Fibroblast of lung (primary cell): ENCODE measurements around the gene CORT. TPM values are rescaled to one million over a fixed set of nuclear protein-coding genes. Genes with fewer than 3 reads are reported as not detected.

Source experiments
- DNase-seq, 2 donors: peaks; one replicate each; pipeline versions ENCODE4 v3.0.0 to v3.0.0-alpha.2; 2010; ENCODE audit warnings: low read depth in 2 of 2
- H2AFZ ChIP-seq: 2 replicates; pipeline ENCODE4 v1.5.1; 2012; ENCODE audit warnings: low read length, control low read depth, inconsistent platforms
- H3K27ac ChIP-seq: 2 replicates; pipeline ENCODE4 v1.5.1; 2011; ENCODE audit warnings: low read length, control low read depth; ENCODE audit not compliant: insufficient read depth
- H3K27me3 ChIP-seq: 2 replicates; pipeline ENCODE4 v1.5.1; 2011; ENCODE audit warnings: mild to moderate bottlenecking, low read length; ENCODE audit not compliant: control insufficient read depth, insufficient read depth
- H3K36me3 ChIP-seq: 2 replicates; pipeline ENCODE4 v1.5.1; 2011; ENCODE audit warnings: low read length; ENCODE audit not compliant: control insufficient read depth, insufficient read depth
- H3K4me1 ChIP-seq: 2 replicates; pipeline ENCODE4 v1.5.1; 2011; ENCODE audit warnings: low read length; ENCODE audit not compliant: control insufficient read depth, insufficient read depth; ENCODE audit errors: extremely low read depth
- H3K4me2 ChIP-seq: 2 replicates; pipeline ENCODE4 v1.5.1; 2011; ENCODE audit warnings: low read length, control low read depth; ENCODE audit not compliant: insufficient read depth; ENCODE audit errors: extremely low read depth
- H3K4me3 ChIP-seq, 4 experiments: fragments of 200-600 bp in 1 of 4; sonication (generic) in 1 of 4; replicated peaks in 1 of 4; 2 replicates each; pipeline ENCODE4 v1.5.1; 2011 to 2016; ENCODE audit warnings: low read length in 4 of 4, low read depth in 3 of 4, mild to moderate bottlenecking in 3 of 4, control low read depth in 2 of 4, inconsistent platforms in 1 of 4, mixed read lengths in 1 of 4; ENCODE audit not compliant: insufficient read depth in 1 of 4; ENCODE audit errors: control extremely low read depth in 1 of 4
- H3K79me2 ChIP-seq: 2 replicates; pipeline ENCODE4 v1.5.1; 2012; ENCODE audit warnings: mild to moderate bottlenecking, low read length, inconsistent platforms; ENCODE audit not compliant: control insufficient read depth, insufficient read depth
- H3K9ac ChIP-seq: 2 replicates; pipeline ENCODE4 v1.5.1; 2011; ENCODE audit warnings: mild to moderate bottlenecking, low read length, control low read depth; ENCODE audit not compliant: insufficient read depth
- H3K9me3 ChIP-seq: 2 replicates; pipeline ENCODE4 v1.5.1; 2012; ENCODE audit warnings: low read depth, low read length; ENCODE audit not compliant: control insufficient read depth, insufficient read depth
- H4K20me1 ChIP-seq: 2 replicates; pipeline ENCODE4 v1.5.1; 2011; ENCODE audit warnings: low read length; ENCODE audit not compliant: control insufficient read depth, insufficient read depth; ENCODE audit errors: extremely low read depth
- EZH2 ChIP-seq: IDR thresholded peaks from 2 replicates; pipeline ENCODE4 v1.5.1; 2012; ENCODE audit warnings: low read length, control low read depth, mild to moderate bottlenecking; ENCODE audit errors: missing control alignments
- polyA plus RNA-seq, 2 donors: library from polyadenylated mRNA; depleted of rRNA in 1 of 2; stranded (reverse) in 1 of 2; unstranded in 1 of 2; fragments of >200 nt; gene quantifications; 2 replicates each; pipeline ENCODE4 v1.2.1, GENCODE V29; 2011 to 2012; ENCODE audit warnings: missing spikeins in 1 of 2
- total RNA-seq: library from RNA; depleted of rRNA; stranded (reverse); fragments of >200 nt; gene quantifications from 2 replicates; pipeline ENCODE4 v1.2.1, GENCODE V29; 2014
- TF ChIP-seq, protein P1 (sequence below), 2 donors: IDR thresholded peaks in 1 of 2; conservative IDR thresholded peaks in 1 of 2; 1 replicate in 1 of 2; 2 replicates in 1 of 2; pipeline ENCODE4 v1.5.1; 2011 to 2012; ENCODE audit warnings: low read length in 2 of 2, control low read depth in 1 of 2, inconsistent platforms in 1 of 2, low read depth in 1 of 2, mild to moderate bottlenecking in 1 of 2

Gene CORT
- total and polyA plus RNA-seq, 2 donors (not counting 1 experiment from before 2014, with no cell fraction given), result 0.17 TPM; not detected in 1

GRCh38 chr1:10437052-10437451 is 12.8 kb upstream of the CORT start:
- TF ChIP-seq, protein P1, sequence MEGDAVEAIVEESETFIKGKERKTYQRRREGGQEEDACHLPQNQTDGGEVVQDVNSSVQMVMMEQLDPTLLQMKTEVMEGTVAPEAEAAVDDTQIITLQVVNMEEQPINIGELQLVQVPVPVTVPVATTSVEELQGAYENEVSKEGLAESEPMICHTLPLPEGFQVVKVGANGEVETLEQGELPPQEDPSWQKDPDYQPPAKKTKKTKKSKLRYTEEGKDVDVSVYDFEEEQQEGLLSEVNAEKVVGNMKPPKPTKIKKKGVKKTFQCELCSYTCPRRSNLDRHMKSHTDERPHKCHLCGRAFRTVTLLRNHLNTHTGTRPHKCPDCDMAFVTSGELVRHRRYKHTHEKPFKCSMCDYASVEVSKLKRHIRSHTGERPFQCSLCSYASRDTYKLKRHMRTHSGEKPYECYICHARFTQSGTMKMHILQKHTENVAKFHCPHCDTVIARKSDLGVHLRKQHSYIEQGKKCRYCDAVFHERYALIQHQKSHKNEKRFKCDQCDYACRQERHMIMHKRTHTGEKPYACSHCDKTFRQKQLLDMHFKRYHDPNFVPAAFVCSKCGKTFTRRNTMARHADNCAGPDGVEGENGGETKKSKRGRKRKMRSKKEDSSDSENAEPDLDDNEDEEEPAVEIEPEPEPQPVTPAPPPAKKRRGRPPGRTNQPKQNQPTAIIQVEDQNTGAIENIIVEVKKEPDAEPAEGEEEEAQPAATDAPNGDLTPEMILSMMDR (conservative IDR thresholded peaks at IDR 0.05 in 1 of 2, IDR thresholded peaks at IDR 0.05 in 1 of 2; ENCODE audit: low read depth in 1 of 2, low read length in 2 of 2), result no peak
- no peak for TF ChIP-seq EZH2
- Histone ChIP-seq H3K79me2 (no peaks in the 10 kb centered on the region), H3K4me1 (no peaks in the 10 kb centered on the region), H3K4me3 (no peak overlapping the region), H4K20me1 (no peaks in the 10 kb centered on the region), H3K27ac (no peak overlapping the region), H3K27me3 (no peaks in the 10 kb centered on the region), H3K36me3 (no peaks in the 10 kb centered on the region), H3K4me2 (no peak overlapping the region), H3K9me3 (no peaks in the 10 kb centered on the region), H2AFZ (no peak overlapping the region), H3K9ac (no peak overlapping the region)
- no peak for DNase-seq

GRCh38 chr1:10438677-10439163 is 11.1 kb upstream of the CORT start:
- no peak overlapping the region for H3K4me3 ChIP-seq
- TF ChIP-seq EZH2, result no peak
- TF ChIP-seq, protein P1 (conservative IDR thresholded peaks at IDR 0.05 in 1 of 2, IDR thresholded peaks at IDR 0.05 in 1 of 2; ENCODE audit: low read depth in 1 of 2, low read length in 2 of 2), result no peak
- no peak for DNase-seq
- no peaks in the 10 kb centered on the region for H3K4me1 ChIP-seq
- H3K36me3 ChIP-seq, result no peaks in the 10 kb centered on the region
- no peak overlapping the region for H2AFZ ChIP-seq
- no peaks in the 10 kb centered on the region for H4K20me1 ChIP-seq
- H3K9ac ChIP-seq, result no peak overlapping the region
- H3K9me3 ChIP-seq, result no peaks in the 10 kb centered on the region
- H3K27ac ChIP-seq, result no peak overlapping the region
- no peaks in the 10 kb centered on the region for H3K79me2 ChIP-seq
- no peak overlapping the region for H3K4me2 ChIP-seq
- no peaks in the 10 kb centered on the region for H3K27me3 ChIP-seq

GRCh38 chr1:10440305-10440704 is 9.5 kb upstream of the CORT start:
- no peak for DNase-seq

More at GRCh38 chr1:10440305-10440704, 9.5 kb upstream of the CORT start:
- H3K36me3 ChIP-seq, result no peaks in the 10 kb centered on the region
- no peaks in the 10 kb centered on the region for H3K79me2 ChIP-seq
- no peak overlapping the region for H3K27ac ChIP-seq
- H3K4me1 ChIP-seq, result no peaks in the 10 kb centered on the region
- H3K27me3 ChIP-seq, result no peaks in the 10 kb centered on the region
- TF ChIP-seq EZH2, result no peak
- TF ChIP-seq, protein P1 (conservative IDR thresholded peaks at IDR 0.05 in 1 of 2, IDR thresholded peaks at IDR 0.05 in 1 of 2; ENCODE audit: low read depth in 1 of 2, low read length in 2 of 2), result no peak
- H3K4me3 ChIP-seq, result no peak overlapping the region
- H4K20me1 ChIP-seq, result no peaks in the 10 kb centered on the region
- H2AFZ ChIP-seq, result no peak overlapping the region
- H3K4me2 ChIP-seq, result no peak overlapping the region
- no peaks in the 10 kb centered on the region for H3K9me3 ChIP-seq
- no peak overlapping the region for H3K9ac ChIP-seq
